IPS-15b (cell line): ENCODE results near the gene RDH13.
"Not testable (repeated sequence)": the region's sequence is repeated elsewhere in the genome, so short reads cannot be mapped to it uniquely, and the experiment has no call there.

Source experiments
- H3K27me3 ChIP-seq: one replicate; pipeline ENCODE4 v1.6.1; 2013; ENCODE audit warnings: low read length; ENCODE audit not compliant: control insufficient read depth, insufficient read depth
- H3K36me3 ChIP-seq: one replicate; pipeline ENCODE4 v1.6.1; 2013; ENCODE audit warnings: low read length; ENCODE audit not compliant: control insufficient read depth, insufficient read depth
- H3K4me1 ChIP-seq: one replicate; pipeline ENCODE4 v1.6.1; 2013; ENCODE audit warnings: mild to moderate bottlenecking, low read length; ENCODE audit not compliant: control insufficient read depth, insufficient read depth
- H3K4me3 ChIP-seq: one replicate; pipeline ENCODE4 v1.5.1; 2013; ENCODE audit warnings: low read depth, low read length
- H3K9ac ChIP-seq: one replicate; pipeline ENCODE4 v1.6.1; 2013; ENCODE audit warnings: low read depth, mild to moderate bottlenecking, low read length
- H3K9me3 ChIP-seq: one replicate; pipeline ENCODE4 v1.6.1; 2013; ENCODE audit warnings: mild to moderate bottlenecking, low read length; ENCODE audit not compliant: control insufficient read depth, insufficient read depth

The RDH13 gene, protein sequence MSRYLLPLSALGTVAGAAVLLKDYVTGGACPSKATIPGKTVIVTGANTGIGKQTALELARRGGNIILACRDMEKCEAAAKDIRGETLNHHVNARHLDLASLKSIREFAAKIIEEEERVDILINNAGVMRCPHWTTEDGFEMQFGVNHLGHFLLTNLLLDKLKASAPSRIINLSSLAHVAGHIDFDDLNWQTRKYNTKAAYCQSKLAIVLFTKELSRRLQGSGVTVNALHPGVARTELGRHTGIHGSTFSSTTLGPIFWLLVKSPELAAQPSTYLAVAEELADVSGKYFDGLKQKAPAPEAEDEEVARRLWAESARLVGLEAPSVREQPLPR

DNA sequence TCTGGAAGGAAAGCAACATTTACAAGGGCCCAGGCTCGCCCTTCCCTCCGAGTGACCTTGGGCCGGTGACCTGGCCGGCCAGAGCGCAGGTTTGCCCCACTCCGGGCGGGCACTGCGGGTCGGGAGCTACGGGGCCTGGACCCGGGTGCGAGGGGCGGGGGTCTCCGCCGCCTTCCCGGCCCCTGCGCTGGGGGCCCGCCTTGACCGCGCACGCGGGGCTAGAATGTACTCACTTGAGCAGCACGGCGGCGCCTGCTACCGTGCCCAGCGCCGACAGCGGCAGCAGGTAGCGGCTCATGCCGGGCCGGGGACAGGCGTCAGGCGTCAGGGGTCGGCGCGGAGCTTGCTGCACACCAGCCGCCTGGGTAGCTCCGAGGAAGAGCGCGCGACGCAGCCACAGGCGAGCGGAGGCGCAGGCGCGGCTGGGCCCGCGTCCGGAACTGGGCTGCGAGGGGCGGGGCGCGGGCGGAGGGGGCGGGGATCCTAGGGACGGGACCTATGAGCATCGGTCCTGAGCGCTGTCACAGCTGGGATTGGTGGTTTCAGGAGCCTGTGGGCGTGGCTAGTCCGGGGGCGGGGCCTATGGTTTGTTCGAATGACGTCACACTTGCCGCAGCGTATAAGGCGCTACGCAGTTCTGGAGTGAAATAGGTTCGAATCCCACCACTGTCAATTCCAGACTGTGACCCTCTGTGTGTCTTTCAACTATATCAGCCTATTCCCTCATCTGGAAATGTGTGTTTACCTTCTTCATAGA, at the start of gene RDH13:
Gene RDH13 (minus strand): TSS at position 414 of the 757 bp plus-strand sequence. CDS start 116 bp downstream, at position 298.
- H3K4me3 ChIP-seq, result peak within 1 kb of the TSS; percentile 72
- H3K9me3 ChIP-seq, result no peaks in the 10 kb centered on the region

DNA sequence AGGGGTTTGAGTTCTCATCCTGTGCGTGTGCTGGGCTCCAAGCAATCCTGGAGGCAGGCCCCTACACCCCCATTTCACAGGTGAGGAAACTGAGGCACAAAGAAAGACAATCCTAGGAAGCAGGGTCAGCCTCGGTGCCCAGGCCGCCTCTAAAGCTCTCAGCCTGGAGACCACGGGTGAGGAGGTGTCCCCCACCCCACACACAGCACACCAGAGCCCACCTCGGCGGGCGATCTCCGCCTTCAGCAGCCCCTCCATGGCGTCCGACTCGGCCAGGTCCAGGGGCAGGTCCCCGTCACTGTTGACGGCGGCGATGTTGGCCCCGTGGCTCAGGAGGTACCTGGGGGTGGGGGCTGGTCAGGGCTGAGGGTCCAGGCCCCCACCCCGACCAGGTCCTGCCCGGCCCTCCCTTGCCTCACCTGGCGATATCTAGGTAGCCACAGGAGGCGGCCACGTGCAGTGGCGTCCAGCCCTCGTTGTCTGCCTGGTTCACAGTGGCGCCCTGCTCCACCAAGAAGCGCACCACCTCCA, 49.4 kb upstream of the RDH13 start:
- H3K4me3 ChIP-seq, result no peak overlapping the region
- peaks cover 9% of the 10 kb centered on the region for H3K36me3 ChIP-seq
- no peaks in the 10 kb centered on the region for H3K4me1 ChIP-seq
- H3K27me3 ChIP-seq, result no peaks in the 10 kb centered on the region
- no peak overlapping the region for H3K9ac ChIP-seq
- no peaks in the 10 kb centered on the region for H3K9me3 ChIP-seq

More for the DNA sequence above, at the start of gene RDH13:
- peak within 1 kb of the TSS; percentile 54 for H3K9ac ChIP-seq
- H3K36me3 ChIP-seq, result no peaks in the 10 kb centered on the region
- H3K4me1 ChIP-seq, result no peaks in the 10 kb centered on the region
- peaks cover 33% of the 10 kb centered on the region for H3K27me3 ChIP-seq

DNA sequence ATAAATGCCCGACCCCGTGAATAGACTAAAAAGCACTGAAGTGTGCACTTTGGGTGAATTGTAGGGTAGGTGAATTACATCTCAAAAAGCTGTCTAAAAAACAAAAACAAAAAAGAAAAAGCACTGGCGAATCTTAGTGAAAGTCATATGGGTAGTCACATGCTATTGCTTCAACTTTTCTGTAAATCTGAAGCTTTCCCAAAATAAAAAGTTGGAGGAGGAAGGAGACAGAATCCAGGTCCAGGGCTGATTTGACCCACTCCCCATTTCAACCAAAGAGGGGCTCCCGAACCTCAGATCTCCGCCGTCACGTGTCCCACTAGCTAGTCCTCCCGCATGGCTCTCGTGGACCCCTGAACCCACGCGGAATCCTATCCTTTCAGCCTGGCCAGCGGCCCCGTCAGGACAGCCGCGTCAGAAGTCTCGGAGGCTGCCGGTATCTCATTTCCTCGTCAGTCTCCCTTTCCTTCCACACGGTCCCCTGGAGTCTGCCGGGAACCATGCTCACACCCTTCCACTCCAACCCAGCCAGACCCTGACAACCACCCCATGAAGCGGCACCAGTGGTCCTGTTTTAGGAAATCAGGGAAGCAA, 48.4 kb upstream of the RDH13 start:
- peaks cover 9% of the 10 kb centered on the region for H3K36me3 ChIP-seq
- H3K4me1 ChIP-seq, result no peaks in the 10 kb centered on the region
- no peak overlapping the region for H3K4me3 ChIP-seq
- H3K9ac ChIP-seq, result no peak overlapping the region
- no peaks in the 10 kb centered on the region for H3K9me3 ChIP-seq
- H3K27me3 ChIP-seq, result no peaks in the 10 kb centered on the region

DNA sequence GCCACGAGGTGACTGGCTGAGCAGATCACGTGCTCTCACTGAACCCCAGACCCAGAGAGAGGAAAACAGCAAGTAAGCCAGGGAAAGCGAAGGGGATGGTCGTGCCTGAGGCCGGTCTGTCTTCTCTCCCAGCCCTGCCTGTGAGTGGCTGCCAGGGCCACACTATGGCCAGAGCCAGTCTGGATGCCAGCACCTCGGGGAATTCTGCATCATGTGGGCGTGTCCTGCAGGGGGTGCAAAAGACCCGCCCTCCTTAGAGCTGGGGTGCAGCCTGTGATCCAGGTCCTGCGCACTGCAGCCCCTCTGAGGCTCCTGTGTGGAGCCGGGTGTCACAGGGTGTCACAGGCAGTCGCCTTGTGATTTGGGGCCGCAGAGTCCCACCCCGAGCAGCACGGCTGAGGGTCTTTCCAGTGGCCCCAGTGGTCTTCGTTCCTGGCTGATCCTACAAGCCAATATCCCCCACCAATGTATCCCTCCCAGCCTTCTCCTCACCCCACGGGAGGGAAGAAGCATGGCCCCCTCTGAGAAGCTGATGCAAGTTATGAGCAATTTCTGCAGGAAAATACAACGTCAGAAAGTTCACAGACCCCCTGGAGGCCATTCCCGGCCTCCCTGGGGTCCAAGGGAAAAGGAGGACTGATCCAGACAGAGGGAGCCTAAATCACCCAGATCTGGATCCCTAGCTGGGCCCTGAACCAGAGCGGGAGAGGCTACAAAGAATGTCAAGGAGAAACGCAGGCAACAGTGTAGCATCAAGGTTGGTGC, 46.8 kb upstream of the RDH13 start:
- Histone ChIP-seq H3K27me3 (no peaks in the 10 kb centered on the region), H3K4me1 (no peaks in the 10 kb centered on the region), H3K9me3 (no peaks in the 10 kb centered on the region), H3K9ac (no peak overlapping the region), H3K4me3 (no peak overlapping the region), H3K36me3 (peaks cover 9% of the 10 kb centered on the region)

DNA sequence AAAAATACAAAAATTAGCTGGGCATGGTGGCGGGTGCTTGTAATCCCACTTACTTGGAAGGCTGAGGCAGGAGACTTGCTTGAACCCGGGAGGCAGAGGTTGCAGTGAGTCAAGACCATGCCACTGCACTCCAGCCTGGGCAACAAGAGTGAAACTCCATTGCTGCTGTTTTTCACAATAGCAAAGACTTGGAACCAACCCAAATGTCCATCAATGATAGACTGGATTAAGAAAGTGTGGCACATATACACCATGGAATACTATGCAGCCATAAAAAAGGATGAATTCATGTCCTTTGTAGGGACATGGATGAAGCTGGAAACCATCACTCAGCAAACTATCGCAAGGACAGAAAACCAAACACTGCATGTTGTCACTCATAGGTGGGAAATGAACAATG, 44.3 kb upstream of the RDH13 start:
- H3K27me3 ChIP-seq, H3K4me3 ChIP-seq, H3K4me1 ChIP-seq, H3K9ac ChIP-seq, H3K9me3 ChIP-seq: not testable (repeated sequence)
- H3K36me3 ChIP-seq, result peaks cover 11% of the 10 kb centered on the region

DNA sequence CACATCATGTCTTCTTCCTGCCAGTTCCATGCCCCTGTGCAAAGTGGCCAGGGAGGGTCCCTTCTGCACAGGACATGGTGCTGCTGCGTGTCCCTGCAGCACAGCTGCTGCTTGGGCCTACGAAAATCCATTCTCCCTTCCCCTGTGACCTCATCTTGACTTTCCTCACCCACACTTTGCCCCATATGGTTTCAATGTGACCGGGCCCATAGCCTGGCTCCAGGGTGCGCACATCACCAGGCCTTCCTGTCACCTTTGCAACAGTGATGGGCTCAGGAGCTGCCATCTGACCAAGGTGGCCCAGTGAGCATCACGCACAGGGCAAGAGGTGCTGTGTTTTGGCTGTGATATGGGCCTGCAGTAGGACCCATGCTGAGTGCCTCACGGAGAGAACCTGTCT, 43.6 kb upstream of the RDH13 start:
- Histone ChIP-seq H3K9me3 (no peaks in the 10 kb centered on the region), H3K36me3 (peaks cover 12% of the 10 kb centered on the region), H3K27me3 (no peaks in the 10 kb centered on the region), H3K4me1 (no peaks in the 10 kb centered on the region), H3K9ac (no peak overlapping the region), H3K4me3 (no peak overlapping the region)

DNA sequence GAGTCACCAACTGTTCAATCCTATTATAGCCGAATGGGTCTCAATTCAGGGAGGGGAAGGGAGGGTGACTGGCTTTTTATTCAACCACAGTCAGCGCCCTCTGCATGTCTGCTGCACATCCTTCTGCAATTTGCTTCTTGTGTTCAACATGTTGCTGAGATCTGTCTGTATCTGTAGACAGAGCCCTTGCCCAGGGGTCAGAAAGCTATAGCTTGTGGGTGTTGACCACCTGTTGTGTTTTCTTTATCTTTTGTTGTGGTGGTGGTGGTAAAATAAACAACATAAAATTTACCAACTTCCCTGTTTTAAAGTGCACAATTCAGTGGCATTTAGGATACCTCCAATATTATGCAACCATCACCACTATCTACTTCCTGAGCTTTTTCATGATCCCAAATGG, 42.3 kb upstream of the RDH13 start:
- H3K9ac ChIP-seq, result no peak overlapping the region
- no peaks in the 10 kb centered on the region for H3K9me3 ChIP-seq
- H3K4me3 ChIP-seq, result no peak overlapping the region
- no peaks in the 10 kb centered on the region for H3K4me1 ChIP-seq
- peaks cover 13% of the 10 kb centered on the region for H3K36me3 ChIP-seq
- no peaks in the 10 kb centered on the region for H3K27me3 ChIP-seq

DNA sequence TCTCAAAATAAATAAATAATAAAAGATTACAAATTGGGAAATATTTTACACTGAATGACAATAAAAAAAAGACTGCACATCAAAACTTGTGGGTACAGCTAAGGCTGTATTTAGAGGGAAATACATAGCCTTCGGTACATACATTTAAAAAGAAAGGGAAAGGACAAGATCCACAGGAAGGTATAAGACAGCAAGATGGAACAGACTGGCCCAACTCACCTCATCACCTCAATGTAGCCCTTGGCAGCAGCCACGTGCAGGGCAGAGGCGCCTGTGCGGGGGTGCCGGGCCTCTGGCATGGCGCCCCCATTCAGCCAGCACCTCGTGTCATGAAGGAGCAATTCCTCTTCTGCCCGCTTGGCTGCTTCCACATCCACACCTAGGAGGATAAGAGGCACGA, 40.2 kb upstream of the RDH13 start:
- Histone ChIP-seq H3K9ac (no peak overlapping the region), H3K36me3 (peaks cover 10% of the 10 kb centered on the region), H3K4me3 (no peak overlapping the region)

DNA sequence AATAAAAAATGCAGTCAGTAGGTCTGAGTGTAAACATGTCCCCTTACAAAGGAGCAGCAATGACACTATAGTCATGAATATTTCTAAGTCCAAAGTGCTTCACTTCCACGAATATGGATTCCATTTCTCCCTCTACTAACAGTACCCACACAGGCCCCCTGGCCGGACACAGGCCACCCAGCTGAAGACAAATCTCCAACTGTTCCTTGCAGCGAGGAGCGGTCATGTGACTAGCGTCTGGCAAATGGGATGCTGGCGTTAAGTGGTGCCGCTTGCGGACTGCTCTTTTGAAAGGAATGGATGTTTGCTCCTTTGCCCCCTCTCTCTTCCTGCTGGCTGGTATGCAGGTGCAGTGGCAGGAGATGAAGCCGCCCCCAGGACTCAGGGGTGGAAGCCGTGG, 38.3 kb upstream of the RDH13 start:
- Histone ChIP-seq H3K36me3 (peaks cover 10% of the 10 kb centered on the region), H3K9me3 (no peaks in the 10 kb centered on the region), H3K4me3 (no peak overlapping the region), H3K27me3 (no peaks in the 10 kb centered on the region), H3K4me1 (no peaks in the 10 kb centered on the region), H3K9ac (no peak overlapping the region)

More for the DNA sequence above, 40.2 kb upstream of the RDH13 start:
- Histone ChIP-seq H3K4me1 (no peaks in the 10 kb centered on the region), H3K27me3 (no peaks in the 10 kb centered on the region), H3K9me3 (no peaks in the 10 kb centered on the region)

DNA sequence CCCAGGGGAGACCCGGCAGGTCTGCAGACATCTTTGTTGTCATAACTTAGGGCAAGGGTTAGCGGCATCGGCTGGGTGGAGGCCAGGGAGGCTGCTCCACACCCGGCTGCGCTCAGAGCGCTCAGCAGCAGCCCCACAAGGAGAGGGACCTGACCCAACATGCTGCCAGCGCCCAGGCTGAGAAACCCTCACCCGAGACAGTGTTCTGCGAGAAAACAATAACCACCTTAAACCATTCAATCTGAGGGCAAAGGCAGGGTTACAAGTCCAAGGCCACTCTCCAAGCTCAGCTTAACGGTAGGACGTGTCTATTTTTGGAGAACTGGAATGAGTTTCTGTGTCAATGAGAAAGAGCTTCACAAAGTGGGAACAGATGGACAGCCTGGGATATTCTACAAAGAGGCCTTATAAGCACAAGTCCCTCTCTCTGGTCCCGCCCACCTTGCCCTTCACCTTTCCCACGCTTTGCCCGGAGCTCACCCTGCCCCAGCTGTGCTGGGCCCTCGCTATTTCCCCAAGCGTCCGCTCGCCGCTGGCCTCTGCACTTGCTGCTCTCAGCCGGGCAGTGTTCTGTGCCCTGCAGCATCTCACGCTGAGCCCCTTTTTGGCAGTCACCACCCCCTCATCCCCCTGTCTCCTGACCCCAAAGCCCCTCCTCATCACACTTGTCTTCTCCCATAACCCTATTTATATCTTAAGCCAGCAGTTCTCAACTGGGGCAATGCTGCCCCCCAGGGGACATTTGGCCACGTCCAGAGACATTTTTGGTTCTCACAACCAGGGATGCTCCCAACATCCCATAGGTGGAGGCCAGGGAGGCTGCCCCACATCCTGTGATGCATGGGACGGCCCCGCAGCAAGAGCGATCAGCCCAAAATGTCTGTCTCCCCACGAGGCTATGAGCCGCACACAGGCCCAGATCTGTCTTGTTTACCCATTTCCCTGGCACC, 36.9 kb upstream of the RDH13 start:
- H3K36me3 ChIP-seq, result peaks cover 14% of the 10 kb centered on the region
- H3K27me3 ChIP-seq, result no peaks in the 10 kb centered on the region
- no peaks in the 10 kb centered on the region for H3K4me1 ChIP-seq
- no peak overlapping the region for H3K9ac ChIP-seq
- no peak overlapping the region for H3K4me3 ChIP-seq
- H3K9me3 ChIP-seq, result no peaks in the 10 kb centered on the region
